Fibroblast of villous mesenchyme (primary cell): ENCODE measurements around the gene NOSTRIN. TPM values are rescaled to one million over a fixed set of nuclear protein-coding genes. Genes with fewer than 3 reads are reported as not detected.

ENCODE experiments used
- DNase-seq: peaks from one replicate; pipeline ENCODE4 v3.0.0-alpha.2; 2010; ENCODE audit warnings: low read depth
- H3K4me3 ChIP-seq: 2 replicates; pipeline ENCODE4 v1.5.1; 2011; ENCODE audit warnings: low read depth, mild to moderate bottlenecking, low read length
- CTCF ChIP-seq: IDR thresholded peaks from 2 replicates; pipeline ENCODE4 v1.5.1; 2012; ENCODE audit warnings: low read depth, mild to moderate bottlenecking, low read length; ENCODE audit not compliant: insufficient read depth
- total RNA-seq: library from RNA; depleted of rRNA; stranded (reverse); fragments of >200 nt; gene quantifications from 2 replicates; pipeline ENCODE4 v1.2.3, GENCODE V29; 2012

NOSTRIN gene
- total RNA-seq, 1 donor = 0.43 TPM

- no peak overlapping the region for H3K4me3 ChIP-seq
- DNase-seq = no peak
- TF ChIP-seq CTCF = no peak
Measured at GRCh38 chr2:168894720-168895119, 92.3 kb downstream of the NOSTRIN start.

- no peak for TF ChIP-seq CTCF
- H3K4me3 ChIP-seq = no peak overlapping the region
- DNase-seq = no peak
Measured at GRCh38 chr2:168895771-168896170, 93.3 kb downstream of the NOSTRIN start.

DNA sequence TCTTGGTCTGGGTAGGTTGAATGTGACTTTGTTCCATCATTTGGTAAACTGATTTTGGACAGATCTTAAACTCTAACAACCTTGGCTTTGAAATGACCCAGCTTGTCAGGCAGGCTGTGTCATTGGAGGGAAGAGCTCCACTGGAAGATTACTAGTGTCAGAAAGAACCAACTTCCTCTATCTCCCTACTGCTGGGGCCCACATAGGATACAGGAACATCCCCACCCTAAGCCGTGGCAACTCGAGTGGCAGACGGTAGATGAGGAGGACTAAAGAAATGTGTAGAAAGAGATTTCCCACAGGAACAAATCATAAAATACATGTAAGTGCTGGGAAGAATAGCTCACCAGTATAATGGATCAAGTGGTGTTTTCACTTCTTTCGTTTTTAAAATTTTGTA is 94.3 kb downstream of the NOSTRIN start:
- no peak for DNase-seq
- H3K4me3 ChIP-seq = no peak overlapping the region
- TF ChIP-seq CTCF = no peak

DNA sequence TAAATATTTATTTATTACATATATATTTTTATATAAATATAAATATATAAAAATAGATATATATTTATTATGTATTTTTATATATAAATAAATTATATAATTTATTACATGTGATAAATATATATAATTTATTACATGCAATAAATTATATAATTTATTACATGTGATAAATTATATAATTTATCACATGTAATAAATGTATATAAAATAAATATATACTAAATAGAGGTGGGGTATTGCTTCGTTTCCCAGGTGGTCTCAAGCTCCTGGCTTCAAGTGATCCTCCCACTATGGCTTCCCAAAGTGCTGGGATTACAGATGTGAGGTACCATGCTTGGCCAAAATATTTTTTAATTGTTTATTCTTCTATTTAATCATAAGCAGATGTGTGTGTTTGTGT is 95.0 kb downstream of the NOSTRIN start:
- TF ChIP-seq CTCF = no peak
- H3K4me3 ChIP-seq = no peak overlapping the region
- DNase-seq = no peak

GRCh38 chr2:168901003-168901402 is 98.6 kb downstream of the NOSTRIN start, which contains the start of gene G6PC2:
Gene G6PC2 (plus strand): TSS chr2:168901291. CDS start chr2:168901332, 41 bp downstream.
- H3K4me3 ChIP-seq = no peak within 1 kb of the TSS
- no peak for DNase-seq
- no peak for TF ChIP-seq CTCF

DNA sequence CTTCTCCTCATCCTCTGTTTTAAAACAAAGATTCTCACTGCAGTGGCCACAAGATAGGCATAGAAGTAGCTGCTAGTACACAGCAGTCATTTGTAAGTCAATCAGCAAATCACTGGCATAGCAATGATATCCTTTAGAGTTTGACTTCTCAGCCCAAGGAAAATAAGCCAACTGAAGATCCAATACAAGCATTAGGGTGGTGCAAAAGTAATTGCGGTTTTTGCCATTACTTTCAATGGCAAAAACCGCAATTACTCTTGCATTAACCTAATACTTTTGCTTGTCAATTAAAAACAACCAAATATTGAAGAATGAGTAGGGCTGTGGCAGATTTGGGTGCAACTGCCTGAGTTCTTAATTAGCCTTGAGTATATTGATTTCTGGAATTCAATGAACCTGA is 101.5 kb downstream of the NOSTRIN start:
- no peak overlapping the region for H3K4me3 ChIP-seq
- no peak for DNase-seq
- no peak for TF ChIP-seq CTCF

DNA sequence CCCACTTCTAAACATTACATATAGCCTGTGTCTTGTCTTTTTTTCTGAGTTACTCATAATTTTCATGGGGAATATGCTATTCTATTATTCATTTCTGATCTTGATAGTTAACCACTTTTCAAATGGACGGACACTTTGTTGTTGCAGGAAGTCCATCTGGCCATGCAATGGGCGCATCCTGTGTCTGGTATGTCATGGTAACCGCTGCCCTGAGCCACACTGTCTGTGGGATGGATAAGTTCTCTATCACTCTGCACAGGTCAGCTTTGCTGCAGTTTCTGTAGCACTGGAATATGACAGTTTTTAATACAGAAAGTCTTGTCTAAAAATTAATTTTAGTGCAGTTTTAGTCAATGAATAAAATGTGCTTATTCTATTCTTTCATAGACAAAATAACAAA is 101.9 kb downstream of the NOSTRIN start:
- no peak for TF ChIP-seq CTCF
- H3K4me3 ChIP-seq = no peak overlapping the region
- DNase-seq = no peak
